ENCODE data around the gene PPP1R27.

DNA sequence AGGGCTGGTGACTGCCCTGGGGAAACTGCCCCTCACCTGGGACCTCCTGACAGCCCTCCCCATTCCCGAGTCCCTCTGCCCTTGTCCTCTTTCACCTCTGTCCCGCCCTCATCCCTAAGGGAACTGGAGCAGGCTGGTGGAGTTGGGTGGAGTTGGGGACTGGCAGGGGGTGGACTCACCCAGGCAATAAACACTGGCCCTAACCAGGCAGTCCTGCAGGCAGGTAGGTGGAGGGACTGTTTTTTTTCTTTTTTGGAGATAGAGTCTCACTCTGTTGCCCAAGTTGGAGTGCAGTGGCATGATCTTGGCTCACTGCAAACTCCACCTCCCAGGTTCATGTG is 19.2 kb downstream of the PPP1R27 start:
- TF ChIP-seq, protein P1, sequence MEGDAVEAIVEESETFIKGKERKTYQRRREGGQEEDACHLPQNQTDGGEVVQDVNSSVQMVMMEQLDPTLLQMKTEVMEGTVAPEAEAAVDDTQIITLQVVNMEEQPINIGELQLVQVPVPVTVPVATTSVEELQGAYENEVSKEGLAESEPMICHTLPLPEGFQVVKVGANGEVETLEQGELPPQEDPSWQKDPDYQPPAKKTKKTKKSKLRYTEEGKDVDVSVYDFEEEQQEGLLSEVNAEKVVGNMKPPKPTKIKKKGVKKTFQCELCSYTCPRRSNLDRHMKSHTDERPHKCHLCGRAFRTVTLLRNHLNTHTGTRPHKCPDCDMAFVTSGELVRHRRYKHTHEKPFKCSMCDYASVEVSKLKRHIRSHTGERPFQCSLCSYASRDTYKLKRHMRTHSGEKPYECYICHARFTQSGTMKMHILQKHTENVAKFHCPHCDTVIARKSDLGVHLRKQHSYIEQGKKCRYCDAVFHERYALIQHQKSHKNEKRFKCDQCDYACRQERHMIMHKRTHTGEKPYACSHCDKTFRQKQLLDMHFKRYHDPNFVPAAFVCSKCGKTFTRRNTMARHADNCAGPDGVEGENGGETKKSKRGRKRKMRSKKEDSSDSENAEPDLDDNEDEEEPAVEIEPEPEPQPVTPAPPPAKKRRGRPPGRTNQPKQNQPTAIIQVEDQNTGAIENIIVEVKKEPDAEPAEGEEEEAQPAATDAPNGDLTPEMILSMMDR (IDR thresholded peaks at IDR 0.05; ENCODE audit: borderline replicate concordance, extremely low read depth, low read length, poor library complexity, severe bottlenecking): no peak
- no peak for TF ChIP-seq EZH2 (IDR thresholded peaks at IDR 0.05; ENCODE audit: borderline replicate concordance, low read depth, low read length, severe bottlenecking)

All from DND-41 (cell line).